GM12878 (cell line): Measurements from ENCODE around the gene RFK. TPM values are rescaled to one million over a fixed set of nuclear protein-coding genes. Genes with fewer than 3 reads are reported as not detected.

Source experiments
- ATAC-seq: fragments of 200-7000 bp; cut with Tn5 transposase; 3 replicates; pipeline ENCODE4 v1.9.1; 2020; ENCODE audit warnings: mild to moderate bottlenecking, moderate library complexity
- BruUV-seq: library from RNA; stranded (reverse); fragments of 400-500 nt; replicated peaks from 2 replicates; lab custom pipeline; 2021; lab: Mats Ljungman, UMichigan
- CTCF ChIA-PET: fragments of 300-600 bp; sonication (Branson Sonifier 250); formaldehyde crosslinking; extraction: SDS; loops from one replicate; lab custom pipeline; 2021; ENCODE audit warnings: inconsistent platforms; lab: Yijun Ruan, JAX
- POLR2A ChIA-PET: fragments of 350-600 bp; formaldehyde crosslinking; extraction: SDS; loops from one replicate; lab custom pipeline; 2021; ENCODE audit warnings: inconsistent platforms; lab: Charles Lee
- RAD21 ChIA-PET: fragments of 300-600 bp; sonication (Branson Sonifier 250); formaldehyde crosslinking; loops from one replicate; lab custom pipeline; 2023; ENCODE audit warnings: antibody characterized with exemption; ENCODE audit not compliant: unreplicated experiment; lab: Charles Lee
- SMC1A ChIA-PET: fragments of 300-600 bp; sonication (Branson Sonifier 250); formaldehyde crosslinking; loops from one replicate; lab custom pipeline; 2023; ENCODE audit not compliant: unreplicated experiment, uncharacterized antibody; lab: Charles Lee
- DNase-seq: peaks from one replicate; pipeline ENCODE4 v3.0.0-alpha.2; 2011; ENCODE audit warnings: low read depth, low spot score
- FAIRE-seq: peaks from 3 replicates; lab custom pipeline; 2011; peaks lifted over from hg19 to GRCh38; lab: Jason Lieb, UNC
- H2AFZ ChIP-seq: 2 replicates; pipeline ENCODE4 v1.6.0; 2011; ENCODE audit warnings: low read depth, low read length, control low read depth; ENCODE audit not compliant: control insufficient read depth
- H3K27ac ChIP-seq: 2 replicates; pipeline ENCODE4 v1.5.1; 2011; ENCODE audit warnings: control low read depth; ENCODE audit not compliant: control insufficient read depth, insufficient read depth
- H3K27me3 ChIP-seq, 2 experiments: replicated peaks in 1 of 2; 2 replicates each; pipeline versions ENCODE4 v1.6.0 to v1.6.1; 2011; ENCODE audit warnings: low read length in 1 of 2; ENCODE audit not compliant: control insufficient read depth in 2 of 2, insufficient read depth in 2 of 2
- H3K36me3 ChIP-seq, 2 experiments: 2 replicates each; pipeline ENCODE4 v1.5.1; 2011; ENCODE audit warnings: low read length in 1 of 2; ENCODE audit not compliant: control insufficient read depth in 2 of 2, insufficient read depth in 2 of 2
- H3K4me1 ChIP-seq: 2 replicates; pipeline ENCODE4 v1.6.1; 2011; ENCODE audit warnings: mild to moderate bottlenecking, low read length, moderate library complexity, mixed read lengths; ENCODE audit not compliant: control insufficient read depth, insufficient read depth
- H3K4me2 ChIP-seq: 2 replicates; pipeline ENCODE4 v1.6.0; 2011; ENCODE audit warnings: control low read depth; ENCODE audit not compliant: control insufficient read depth, insufficient read depth
- H3K4me3 ChIP-seq: fragments of 200-600 bp; sonication (generic); 2 replicates; pipeline ENCODE4 v1.5.1; 2016
- H3K79me2 ChIP-seq: 2 replicates; pipeline ENCODE4 v1.6.0; 2011; ENCODE audit warnings: low read length; ENCODE audit not compliant: control insufficient read depth, insufficient read depth
- H3K9ac ChIP-seq: 2 replicates; pipeline ENCODE4 v1.8.0; 2011; ENCODE audit warnings: low read length, control low read depth, mixed read lengths; ENCODE audit not compliant: control insufficient read depth, insufficient read depth
- H3K9me3 ChIP-seq: replicated peaks from 3 replicates; pipeline ENCODE4 v1.5.1; 2011; ENCODE audit warnings: mild to moderate bottlenecking, low read length; ENCODE audit not compliant: control insufficient read depth, insufficient read depth
- H4K20me1 ChIP-seq: 2 replicates; pipeline ENCODE4 v1.6.0; 2011; ENCODE audit not compliant: control insufficient read depth, insufficient read depth
- BHLHE40 ChIP-seq, 2 experiments: fragments of 450-650 bp in 1 of 2; IDR thresholded peaks; 2 replicates each; pipeline ENCODE4 v1.6.1; 2011 to 2017; ENCODE audit warnings: low read depth in 2 of 2, borderline replicate concordance in 1 of 2, improper control_type of control experiment in 1 of 2, low read length in 1 of 2, mild to moderate bottlenecking in 1 of 2
- BMI1 ChIP-seq: fragments of 450-650 bp; IDR thresholded peaks from 2 replicates; pipeline ENCODE4 v1.6.1; 2016; ENCODE audit warnings: mild to moderate bottlenecking, moderate library complexity, borderline replicate concordance
- CHD1 ChIP-seq: IDR thresholded peaks from 2 replicates; pipeline ENCODE4 v1.6.1; 2012; ENCODE audit warnings: low read depth, low read length, improper control_type of control experiment
- CHD2 ChIP-seq: IDR thresholded peaks from 2 replicates; pipeline ENCODE4 v1.6.1; 2011; ENCODE audit warnings: low read depth, low read length, improper control_type of control experiment, borderline replicate concordance
- EZH2 ChIP-seq: IDR thresholded peaks from 2 replicates; pipeline ENCODE4 v1.6.1; 2012; ENCODE audit warnings: low read depth, mild to moderate bottlenecking, control low read depth, inconsistent platforms, low read length, borderline replicate concordance; ENCODE audit not compliant: control insufficient read depth
- FOXM1 ChIP-seq: IDR thresholded peaks from 2 replicates; pipeline ENCODE4 v1.6.1; 2012; ENCODE audit warnings: low read depth, mild to moderate bottlenecking, inconsistent platforms, low read length, moderate library complexity
- JUNB ChIP-seq: IDR thresholded peaks from 2 replicates; pipeline ENCODE4 v1.6.1; 2016; ENCODE audit warnings: antibody characterized with exemption, mild to moderate bottlenecking
- KAT2A ChIP-seq: conservative IDR thresholded peaks from 2 replicates; pipeline ENCODE4 v1.6.1; 2011; ENCODE audit warnings: low read depth, low read length; ENCODE audit not compliant: control insufficient read depth
- LARP7 ChIP-seq: fragments of 450-650 bp; IDR thresholded peaks from 2 replicates; pipeline ENCODE4 v1.6.1; 2017; ENCODE audit warnings: mild to moderate bottlenecking
- NRF1 ChIP-seq: conservative IDR thresholded peaks from 2 replicates; pipeline ENCODE4 v1.6.1; 2011; ENCODE audit warnings: mild to moderate bottlenecking, low read depth, low read length, improper control_type of control experiment
- RAD21 ChIP-seq: IDR thresholded peaks from 2 replicates; pipeline ENCODE4 v1.6.1; 2011; ENCODE audit warnings: mild to moderate bottlenecking, low read depth, low read length, moderate library complexity; ENCODE audit not compliant: insufficient read depth
- RAD51 ChIP-seq: fragments of 450-650 bp; IDR thresholded peaks from 2 replicates; pipeline ENCODE4 v1.6.1; 2016; ENCODE audit warnings: moderate library complexity, mild to moderate bottlenecking, inconsistent platforms
- STAT1 ChIP-seq: fragments of 450-650 bp; conservative IDR thresholded peaks from 2 replicates; pipeline ENCODE4 v1.6.1; 2014; ENCODE audit warnings: antibody characterized with exemption, mild to moderate bottlenecking
- ZBTB40 ChIP-seq: fragments of 450-650 bp; IDR thresholded peaks from 2 replicates; pipeline ENCODE4 v1.6.1; 2016; ENCODE audit warnings: mild to moderate bottlenecking, moderate library complexity, borderline replicate concordance
- ZNF207 ChIP-seq: fragments of 450-650 bp; IDR thresholded peaks from 2 replicates; pipeline ENCODE4 v1.6.1; 2014; ENCODE audit warnings: antibody characterized with exemption, mild to moderate bottlenecking, borderline replicate concordance
- WGBS: methylation state at CpG from one replicate; pipeline ENCODE4 v1.1.6; 2016; ENCODE audit warnings: low lambda C conversion rate; ENCODE audit not compliant: insufficient replicate concordance, insufficient coverage; ENCODE audit errors: missing lambda C conversion rate; 5-methylcytosine and 5-hydroxymethylcytosine counted together
- in situ Hi-C: fragments of 300-500 bp; cut with MboI; formaldehyde crosslinking; loops from 9 replicates; pipeline ENCODE4 v1.14.3; 2018; ENCODE audit warnings: mixed read lengths
- intact Hi-C: fragments of 100-400 bp; cut with micrococcal nuclease; formaldehyde crosslinking; loops from one replicate; pipeline ENCODE4 v1.14.2; 2022; ENCODE audit not compliant: unreplicated experiment
- polyA plus RNA-seq, 11 experiments: library from polyadenylated mRNA; depleted of rRNA in 4 of 11; unstranded in 6 of 11; stranded (reverse) in 5 of 11; fragments of >200 nt; fragmentation: Nextera tagmentation in 4 of 11; fragmentation: Illumina TruSeq in 1 of 11; extraction: Ambion mirVana in 4 of 11; extraction: Trizol in 1 of 11; gene quantifications; 1 replicate in 1 of 11; 2 replicates in 10 of 11; pipeline versions ENCODE4 v1.2.1 to v1.2.3, GENCODE V29; 2011 to 2016; ENCODE audit warnings: inconsistent platforms in 2 of 11, missing spikeins in 2 of 11, low read depth in 1 of 11
- total RNA-seq, 4 experiments: library from RNA; depleted of rRNA in 3 of 4; stranded (reverse); fragments of >200 nt in 3 of 4; fragmentation: Illumina TruSeq in 1 of 4; extraction: Trizol in 1 of 4; gene quantifications; 2 replicates each; pipeline versions ENCODE4 v1.2.1 to v1.2.3, GENCODE V29; 2013 to 2021

RFK gene
- total and polyA plus RNA-seq, 10 of the 15 experiments (the other 5 are each of a cell fraction or from before 2014, with no cell fraction given) = 4.4 to 18.6 (median 11.6) TPM

GRCh38 chr9:76359365-76359764 is 34.9 kb downstream of the RFK start:
- intact Hi-C loops = no loop called here
- no peak for ATAC-seq
- Histone ChIP-seq H3K27me3 (peaks cover 0 to 4% of the 10 kb centered on the region in 2 experiments; a peak in 1 of 4 replicates), H3K9me3 (no peaks in the 10 kb centered on the region), H2AFZ (no peak overlapping the region), H3K4me3 (no peak overlapping the region), H3K4me2 (no peak overlapping the region), H3K79me2 (no peaks in the 10 kb centered on the region), H3K4me1 (no peaks in the 10 kb centered on the region), H3K27ac (no peak overlapping the region), H3K36me3 (no peaks in the 10 kb centered on the region), H4K20me1 (no peaks in the 10 kb centered on the region), H3K9ac (no peak overlapping the region)
- in situ Hi-C loops = no loop called here
- ChIA-PET CTCF (interaction anchor here (1.3 kb wide), 1 partner anchor 13 kb away, joined by 3 read pairs; no protein-coding TSS in a partner anchor), POLR2A (no interaction called here), SMC1A (no interaction called here), RAD21 (interaction anchor here (0.6 kb wide), 1 partner anchor 1681 kb away, joined by 3 read pairs; no protein-coding TSS in a partner anchor)
- BruUV-seq = no TSS peak
- TF ChIP-seq LARP7 (no peak), ZNF207 (no peak), CHD2 (no peak), KAT2A (no peak), ZBTB40 (no peak), NRF1 (no peak), BHLHE40 (IDR thresholded peaks at IDR 0.05; ENCODE audit: borderline replicate concordance in 1 of 2, low read depth in 2 of 2, low read length in 1 of 2) (no peak), EZH2 (no peak), JUNB (no peak), STAT1 (no peak), BMI1 (no peak), RAD21 (no peak), CHD1 (no peak), FOXM1 (no peak), RAD51 (no peak)
- 40% methylated on average over 4 of the region's 4 CpGs for WGBS
- no peak for FAIRE-seq
- no peak for DNase-seq
